ENCODE measurements around the gene HSPA2.

GRCh38 chr14:64581363-64581762, 40.8 kb downstream of the HSPA2 start:
- TF ChIP-seq CTCF (IDR thresholded peaks at IDR 0.05; ENCODE audit: poor library complexity, severe bottlenecking) (no peak), EP300 (conservative IDR thresholded peaks at IDR 0.05; ENCODE audit: poor library complexity, severe bottlenecking) (no peak), REST (IDR thresholded peaks at IDR 0.05; ENCODE audit: borderline replicate concordance) (no peak), EZH2 (IDR thresholded peaks at IDR 0.05; ENCODE audit: borderline replicate concordance, insufficient read depth, low read length, poor library complexity, severe bottlenecking) (no peak), POLR2AphosphoS5 (IDR thresholded peaks at IDR 0.05) (no peak), RAD21 (conservative IDR thresholded peaks at IDR 0.05) (no peak)
